Measurements from ENCODE around the gene SUMO4. TPM values are rescaled to one million over a fixed set of nuclear protein-coding genes. Genes with fewer than 3 reads are reported as not detected.
A peak's percentile ranks its signal among the peaks of the same experiment; 100 is the strongest.
"Not testable (repeated sequence)": the region's sequence is repeated elsewhere in the genome, so short reads cannot be mapped to it uniquely, and the experiment has no call there.

Gene SUMO4
- total and polyA plus RNA-seq, 5 donors, result 0.32 to 0.78 (median 0.59) TPM

DNA sequence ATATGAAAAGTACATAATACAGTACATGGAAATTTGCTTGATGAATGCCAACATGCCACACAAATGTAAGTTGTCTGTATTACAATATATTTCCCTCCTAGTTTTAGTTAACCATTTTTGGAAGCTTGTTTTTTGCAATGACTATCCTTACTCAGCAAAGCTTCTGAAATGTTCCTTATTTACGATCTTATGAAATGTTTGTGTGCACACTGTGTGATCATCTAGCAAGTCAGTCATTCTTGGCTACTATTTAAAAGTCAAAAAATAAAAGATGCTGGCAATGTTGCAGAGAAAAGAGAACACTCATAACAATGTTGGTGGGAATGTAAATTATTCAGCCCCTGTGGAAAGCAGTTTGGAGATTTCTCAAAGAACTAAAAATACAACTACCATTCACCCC lies 33.8 kb downstream of the SUMO4 start:
- no peak for ATAC-seq
- no peak for DNase-seq
- Histone ChIP-seq H3K4me3 (ENCODE audit: low read length) (no peak overlapping the region), H3K27ac (ENCODE audit: low read length) (no peak overlapping the region), H3K4me1 (ENCODE audit: control insufficient read depth, insufficient read depth, low read length) (no peaks in the 10 kb centered on the region), H3K27me3 (ENCODE audit: control insufficient read depth, insufficient read depth) (no peaks in the 10 kb centered on the region), H3K9me3 (ENCODE audit: control insufficient read depth, low read length) (no peaks in the 10 kb centered on the region)
- 49% methylated on average over 1 of the region's 1 CpG for WGBS
- intact Hi-C loops (cut with DNase I), result loop anchor here (2.0 to 5.0 kb wide), 4 partner anchors 83 to 407 kb away; no protein-coding TSS in a partner anchor

DNA sequence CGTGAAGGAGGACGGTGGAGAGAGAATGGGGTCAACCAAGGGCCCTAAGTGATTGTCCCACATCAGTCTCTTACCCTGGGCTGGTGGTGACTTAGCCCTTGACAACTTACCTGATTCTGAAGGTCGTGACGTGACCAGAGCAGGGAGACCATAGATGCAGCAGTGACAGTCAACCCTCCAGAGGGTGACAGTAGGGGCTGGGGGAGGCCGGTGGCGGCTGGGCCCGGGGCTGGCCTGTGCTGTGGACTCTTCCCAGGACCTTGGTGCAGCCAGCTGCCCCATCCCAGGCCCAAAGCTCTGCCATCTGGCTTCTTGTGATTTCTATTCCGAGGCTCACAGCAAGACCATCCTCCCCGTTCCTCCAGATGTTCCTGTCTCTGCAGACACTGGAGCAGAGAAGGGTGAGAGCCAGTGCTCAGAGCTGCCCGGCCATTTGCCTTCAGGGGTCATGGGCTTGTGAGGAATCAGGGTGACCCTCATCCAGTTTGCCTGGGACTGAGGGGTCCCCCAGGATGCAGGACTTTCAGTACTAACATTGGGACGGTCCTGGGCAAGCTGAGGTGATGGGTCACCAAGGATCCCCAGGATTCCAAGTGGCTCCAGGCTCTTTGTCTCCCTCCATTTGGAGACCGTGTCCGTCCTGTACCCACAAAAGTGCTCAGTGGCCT lies 36.0 kb downstream of the SUMO4 start:
- WGBS, result 89% methylated on average over 13 of the region's 13 CpGs
- no peak overlapping the region for H3K27ac ChIP-seq (ENCODE audit: low read length)

DNA sequence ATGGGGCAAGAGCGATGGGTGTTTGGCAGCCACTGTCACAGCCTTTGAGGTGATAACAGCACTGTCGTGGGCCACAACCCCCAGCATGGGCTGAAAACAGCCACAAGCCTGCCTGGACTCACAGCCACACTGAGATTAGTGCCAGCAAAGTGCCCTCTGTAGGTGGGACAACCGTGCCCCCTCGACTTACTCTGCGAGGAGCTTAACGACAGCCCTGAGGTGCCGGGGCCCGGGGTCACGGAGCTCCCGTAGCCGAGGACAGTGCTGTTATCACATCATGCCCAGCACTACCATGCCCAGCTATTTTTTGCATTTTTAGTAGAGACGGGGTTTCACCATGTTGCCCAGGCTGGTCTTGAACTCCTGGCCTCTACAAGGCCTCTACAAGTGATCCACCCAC lies 36.6 kb downstream of the SUMO4 start:
- DNase-seq, result no peak
- Histone ChIP-seq H3K27ac (ENCODE audit: low read length) (no peak overlapping the region), H3K9me3 (ENCODE audit: control insufficient read depth, low read length) (no peaks in the 10 kb centered on the region), H3K4me3 (ENCODE audit: low read length) (no peak overlapping the region), H3K27me3 (ENCODE audit: control insufficient read depth, insufficient read depth) (no peaks in the 10 kb centered on the region), H3K4me1 (ENCODE audit: control insufficient read depth, insufficient read depth, low read length) (no peaks in the 10 kb centered on the region)
- WGBS, result 91% methylated on average over 12 of the region's 12 CpGs
- intact Hi-C loops (cut with DNase I), result no loop called here
- no peak for ATAC-seq

More for the DNA sequence above, 36.0 kb downstream of the SUMO4 start:
- H3K9me3 ChIP-seq (ENCODE audit: control insufficient read depth, low read length), result no peaks in the 10 kb centered on the region
- H3K4me1 ChIP-seq (ENCODE audit: control insufficient read depth, insufficient read depth, low read length), result no peaks in the 10 kb centered on the region
- ATAC-seq, result no peak
- intact Hi-C loops (cut with DNase I), result no loop called here
- no peak for DNase-seq
- no peak overlapping the region for H3K4me3 ChIP-seq (ENCODE audit: low read length)
- H3K27me3 ChIP-seq (ENCODE audit: control insufficient read depth, insufficient read depth), result no peaks in the 10 kb centered on the region

DNA sequence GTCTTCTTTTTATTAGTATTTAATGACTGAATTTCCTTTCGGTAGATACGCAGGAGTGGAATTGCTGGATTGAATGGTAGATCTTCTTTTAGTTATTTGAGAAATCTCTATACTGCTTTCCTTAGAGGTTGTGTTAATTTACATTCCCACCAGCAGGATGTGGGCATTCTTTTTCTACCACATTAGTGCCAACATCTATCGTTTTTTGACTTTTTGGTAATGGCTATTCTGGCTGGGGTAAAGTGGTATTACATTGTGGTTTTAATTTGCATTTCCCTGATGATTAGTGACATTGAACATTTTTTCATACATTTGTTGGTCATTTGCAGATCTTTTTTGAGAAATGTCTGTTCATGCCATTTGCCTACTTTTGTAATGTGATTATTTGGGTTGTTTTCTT lies 37.1 kb downstream of the SUMO4 start:
- no peak for ATAC-seq
- H3K4me1 ChIP-seq (ENCODE audit: control insufficient read depth, insufficient read depth, low read length), result no peaks in the 10 kb centered on the region
- no peaks in the 10 kb centered on the region for H3K27me3 ChIP-seq (ENCODE audit: control insufficient read depth, insufficient read depth)
- intact Hi-C loops (cut with DNase I), result no loop called here
- DNase-seq, result no peak
- WGBS, result 89% methylated on average over 3 of the region's 3 CpGs
- H3K4me3 ChIP-seq (ENCODE audit: low read length), result no peak overlapping the region
- no peak overlapping the region for H3K27ac ChIP-seq (ENCODE audit: low read length)
- no peaks in the 10 kb centered on the region for H3K9me3 ChIP-seq (ENCODE audit: control insufficient read depth, low read length)

DNA sequence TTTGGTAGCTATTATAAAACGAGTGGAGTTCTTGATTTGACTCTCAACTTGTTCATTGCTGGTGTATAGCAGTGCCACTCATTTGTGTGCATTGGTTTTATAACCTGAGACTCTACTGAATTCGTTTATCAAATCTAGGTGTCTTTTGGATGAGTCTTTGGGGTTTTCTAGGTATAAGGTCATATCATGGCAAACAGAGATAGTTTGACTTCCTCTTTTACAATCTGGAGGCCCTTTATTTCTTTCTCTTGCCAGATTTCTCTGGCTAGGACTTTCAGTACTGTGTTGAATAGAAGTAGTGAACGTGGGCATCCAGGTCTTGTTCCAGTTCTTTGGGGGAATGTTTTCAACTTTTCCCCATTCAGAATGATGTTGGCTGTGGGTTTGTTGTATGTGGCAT lies 38.8 kb downstream of the SUMO4 start:
- H3K27me3 ChIP-seq (ENCODE audit: control insufficient read depth, insufficient read depth), result no peaks in the 10 kb centered on the region
- DNase-seq (no peak), ATAC-seq (no peak)
- no peaks in the 10 kb centered on the region for H3K4me1 ChIP-seq (ENCODE audit: control insufficient read depth, insufficient read depth, low read length)
- 69% methylated on average over 3 of the region's 3 CpGs for WGBS
- H3K27ac ChIP-seq (ENCODE audit: low read length), result no peak overlapping the region
- no peak overlapping the region for H3K4me3 ChIP-seq (ENCODE audit: low read length)
- no peaks in the 10 kb centered on the region for H3K9me3 ChIP-seq (ENCODE audit: control insufficient read depth, low read length)
- intact Hi-C loops (cut with DNase I), result no loop called here

DNA sequence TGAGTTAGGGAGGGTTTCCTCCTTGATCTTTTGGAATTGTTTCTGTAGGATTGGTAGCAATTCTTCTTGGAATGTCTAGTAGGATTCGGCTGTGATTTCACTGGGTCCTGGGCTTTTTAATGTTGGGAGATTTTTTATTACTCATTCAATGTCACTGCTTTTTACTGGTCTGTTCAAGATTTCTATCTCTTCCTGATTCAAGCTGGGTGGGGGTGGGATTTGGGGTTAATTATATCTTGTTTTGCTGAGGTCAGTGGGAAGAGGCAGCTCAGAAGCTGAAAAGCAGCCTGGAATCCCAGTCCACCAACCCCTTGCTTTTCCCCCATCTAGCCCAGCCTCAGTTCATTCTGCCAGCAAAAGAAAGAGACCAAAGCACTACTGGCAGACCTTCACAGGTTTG lies 39.6 kb downstream of the SUMO4 start:
- Histone ChIP-seq H3K27me3 (ENCODE audit: control insufficient read depth, insufficient read depth) (no peaks in the 10 kb centered on the region), H3K9me3 (ENCODE audit: control insufficient read depth, low read length) (no peaks in the 10 kb centered on the region), H3K27ac (ENCODE audit: low read length) (no peak overlapping the region), H3K4me1 (ENCODE audit: control insufficient read depth, insufficient read depth, low read length) (no peaks in the 10 kb centered on the region), H3K4me3 (ENCODE audit: low read length) (no peak overlapping the region)
- ATAC-seq, result no peak
- intact Hi-C loops (cut with DNase I), result no loop called here
- no peak for DNase-seq
- WGBS, result 77% methylated on average over 1 of the region's 1 CpG

DNA sequence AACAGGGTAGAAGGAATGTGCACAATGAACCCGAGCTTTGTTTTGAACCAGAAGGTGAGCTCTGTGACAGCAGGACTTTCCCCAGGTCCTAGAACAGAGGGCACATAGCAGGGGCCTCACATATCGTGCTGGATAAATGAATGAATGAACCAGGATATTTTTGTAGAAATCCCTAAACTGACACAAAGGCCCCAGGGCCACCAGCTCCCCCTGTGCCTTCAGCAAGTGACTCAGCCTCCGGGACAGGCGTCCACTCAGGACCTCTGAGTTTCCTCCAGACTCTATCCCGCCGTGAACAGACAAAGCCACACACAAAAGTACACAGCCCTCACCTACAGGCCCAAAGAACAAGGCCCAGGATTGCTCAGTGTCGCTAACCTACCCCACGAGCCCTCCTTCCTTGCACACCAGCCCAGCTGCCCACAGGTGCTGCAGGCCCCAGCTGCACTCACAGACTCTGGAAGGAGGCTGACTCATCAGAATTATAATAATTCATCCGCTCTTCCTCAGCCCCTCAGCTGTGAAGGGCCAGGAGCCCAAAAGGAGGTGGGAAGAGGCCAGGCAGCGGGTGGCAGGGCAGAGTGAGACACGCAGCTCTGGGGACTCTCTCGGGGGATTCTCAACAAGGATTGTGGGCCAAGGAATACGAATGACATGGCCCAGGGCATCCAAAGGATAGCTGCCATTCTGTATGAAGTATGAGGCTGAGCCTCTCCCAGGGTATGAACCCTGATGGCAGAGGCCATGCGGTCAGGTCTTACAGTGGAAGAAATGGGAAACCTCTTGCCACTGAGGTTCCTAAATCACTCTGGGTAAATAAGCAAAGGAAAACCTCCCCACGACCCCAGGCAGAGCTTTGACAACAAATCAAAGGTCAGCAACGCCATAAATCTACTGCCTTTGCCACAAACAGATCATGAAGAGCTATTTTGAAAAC lies 40.9 kb downstream of the SUMO4 start:
- intact Hi-C loops (cut with DNase I), result no loop called here
- Histone ChIP-seq H3K9me3 (ENCODE audit: control insufficient read depth, low read length) (no peaks in the 10 kb centered on the region), H3K27ac (ENCODE audit: low read length) (no peak overlapping the region), H3K4me3 (ENCODE audit: low read length) (no peak overlapping the region), H3K4me1 (ENCODE audit: control insufficient read depth, insufficient read depth, low read length) (no peaks in the 10 kb centered on the region), H3K27me3 (ENCODE audit: control insufficient read depth, insufficient read depth) (no peaks in the 10 kb centered on the region)
- ATAC-seq, result no peak
- WGBS, result 88% methylated on average over 16 of the region's 16 CpGs
- no peak for DNase-seq

DNA sequence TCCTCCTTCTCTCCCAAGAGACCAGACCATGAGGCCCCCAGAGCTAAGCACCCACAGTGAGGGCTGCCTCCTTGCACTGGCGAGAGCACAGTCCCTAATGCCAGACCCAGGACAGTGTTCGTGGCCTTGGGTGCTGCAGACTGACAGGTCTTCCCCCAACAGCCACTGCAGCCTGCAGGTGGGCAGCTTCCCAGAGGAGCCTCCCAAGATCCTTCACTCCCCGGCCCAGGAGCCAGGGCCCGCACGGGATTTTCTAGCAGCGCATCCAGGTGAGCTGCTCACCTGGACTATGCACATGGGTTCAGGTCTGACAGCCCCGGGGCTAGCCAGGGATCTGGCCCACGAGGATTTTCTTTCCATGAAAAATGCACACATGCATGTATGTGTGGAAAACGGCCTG lies 41.7 kb downstream of the SUMO4 start:
- ATAC-seq, result no peak
- intact Hi-C loops (cut with DNase I), result loop anchor here in 1 of 4 donors (2.0 kb wide), 1 partner anchor 21 kb away; no protein-coding TSS in a partner anchor
- Histone ChIP-seq H3K9me3 (ENCODE audit: control insufficient read depth, low read length) (no peaks in the 10 kb centered on the region), H3K4me1 (ENCODE audit: control insufficient read depth, insufficient read depth, low read length) (no peaks in the 10 kb centered on the region), H3K4me3 (ENCODE audit: low read length) (no peak overlapping the region), H3K27ac (ENCODE audit: low read length) (no peak overlapping the region), H3K27me3 (ENCODE audit: control insufficient read depth, insufficient read depth) (no peaks in the 10 kb centered on the region)
- DNase-seq, result no peak
- 92% methylated on average over 9 of the region's 9 CpGs for WGBS

DNA sequence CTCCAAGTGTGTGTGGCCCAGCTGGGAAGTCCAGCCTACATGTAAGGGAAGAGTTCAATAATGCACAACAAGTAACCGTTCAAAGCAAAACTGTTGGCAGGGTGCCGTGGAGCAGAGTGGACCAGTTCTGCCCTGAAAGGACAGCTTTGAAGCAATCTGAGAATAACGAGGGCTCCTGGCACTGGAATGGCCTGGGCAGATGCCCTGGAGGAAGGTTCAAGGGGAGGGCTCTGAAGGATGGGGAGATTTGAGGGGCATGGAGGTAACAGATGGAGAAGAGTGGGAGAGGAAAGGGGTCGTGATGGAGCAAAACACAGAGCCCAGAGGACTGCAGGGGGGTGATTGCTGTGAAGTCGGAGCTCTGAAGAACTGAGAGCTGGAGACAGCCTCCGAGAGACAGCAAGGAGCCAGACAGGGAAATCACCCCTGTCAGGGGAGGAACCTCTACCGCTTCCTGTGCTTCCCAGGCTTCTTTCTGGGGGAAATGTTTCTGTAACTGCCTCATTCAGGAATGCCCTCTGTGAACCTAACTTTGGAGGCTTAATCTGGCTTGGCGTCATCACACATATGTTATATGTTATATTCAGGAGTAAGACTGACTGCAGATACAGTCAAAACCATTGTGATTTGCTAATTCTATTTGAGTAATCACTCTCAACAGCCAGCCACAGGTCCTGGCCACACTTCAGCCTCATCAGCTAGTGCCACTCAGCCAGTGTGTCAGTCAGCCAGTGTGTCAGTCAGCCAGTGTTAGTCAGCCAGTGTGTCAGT lies 43.5 kb downstream of the SUMO4 start:
- Histone ChIP-seq H3K27me3 (ENCODE audit: control insufficient read depth, insufficient read depth) (no peaks in the 10 kb centered on the region), H3K4me3 (ENCODE audit: low read length) (no peak overlapping the region), H3K27ac (ENCODE audit: low read length) (no peak overlapping the region), H3K9me3 (ENCODE audit: control insufficient read depth, low read length) (no peaks in the 10 kb centered on the region), H3K4me1 (ENCODE audit: control insufficient read depth, insufficient read depth, low read length) (no peaks in the 10 kb centered on the region)
- 44% methylated on average over 8 of the region's 8 CpGs for WGBS
- DNase-seq (peak in 1 of 3 donors; percentile 43), ATAC-seq (peak; percentile 35 to 44)
- intact Hi-C loops (cut with DNase I), result loop anchor here in 1 of 4 donors (2.0 kb wide), 1 partner anchor 19 kb away; no protein-coding TSS in a partner anchor

DNA sequence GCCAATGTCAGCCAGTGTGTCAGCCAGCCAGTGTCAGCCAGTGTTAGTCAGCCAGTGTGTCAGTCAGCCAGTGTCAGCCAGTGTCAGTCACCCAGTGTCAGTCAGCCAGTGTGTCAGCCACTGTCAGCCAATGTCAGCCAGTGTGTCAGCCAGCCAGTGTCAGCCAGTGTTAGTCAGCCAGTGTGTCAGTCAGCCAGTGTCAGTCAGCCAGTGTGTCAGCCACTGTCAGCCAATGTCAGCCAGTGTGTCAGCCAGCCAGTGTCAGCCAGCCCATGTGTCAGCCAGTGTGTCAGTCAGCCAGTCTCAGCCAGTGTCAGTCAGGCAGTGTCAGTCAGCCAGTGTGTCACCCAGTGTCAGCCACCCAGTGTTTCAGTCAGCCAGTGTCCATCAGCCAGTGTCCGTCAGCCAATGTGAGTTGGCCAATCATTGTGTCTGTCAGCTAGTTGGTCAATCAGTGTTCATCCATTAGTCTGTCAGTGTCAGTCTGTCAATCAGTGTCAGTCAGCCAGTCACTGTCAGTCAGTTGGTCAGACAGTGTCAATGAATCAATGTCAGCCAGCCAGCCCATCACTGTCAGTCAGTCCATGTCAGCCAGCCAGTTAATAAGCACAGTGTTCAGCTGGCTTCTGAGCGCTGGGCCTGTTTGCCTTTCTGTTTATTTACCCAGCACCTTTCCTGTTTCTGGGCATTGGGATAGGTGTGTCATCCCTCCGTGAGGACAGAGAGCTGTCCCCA lies 44.5 kb downstream of the SUMO4 start:
- H3K4me1 ChIP-seq (ENCODE audit: control insufficient read depth, insufficient read depth, low read length); DNase-seq; H3K27me3 ChIP-seq (ENCODE audit: control insufficient read depth, insufficient read depth); ATAC-seq; H3K4me3 ChIP-seq (ENCODE audit: low read length); H3K27ac ChIP-seq (ENCODE audit: low read length); intact Hi-C loops (cut with DNase I); H3K9me3 ChIP-seq (ENCODE audit: control insufficient read depth, low read length): not testable (repeated sequence)
- WGBS, result 64% methylated on average over 3 of the region's 3 CpGs
